Activated gamma-delta T cell treated with anti-CD3 and anti-CD28 coated beads, Interleukin-2, amount 50 U/mL, for 16 hours (primary cell): ENCODE results near the gene OR5A1.
"Not testable (repeated sequence)": the region's sequence is repeated elsewhere in the genome, so short reads cannot be mapped to it uniquely, and the experiment has no call there.

Source experiments
- DNase-seq: peaks from one replicate; pipeline ENCODE4 v3.0.0-alpha.2; 2020; ENCODE audit warnings: low read depth

Gene OR5A1

GRCh38 chr11:59436169-59436568 lies at the start of gene OR5A1:
Gene OR5A1 (plus strand): TSS chr11:59436469. CDS start chr11:59443169, 6,700 bp downstream.
- no peak for DNase-seq

DNA sequence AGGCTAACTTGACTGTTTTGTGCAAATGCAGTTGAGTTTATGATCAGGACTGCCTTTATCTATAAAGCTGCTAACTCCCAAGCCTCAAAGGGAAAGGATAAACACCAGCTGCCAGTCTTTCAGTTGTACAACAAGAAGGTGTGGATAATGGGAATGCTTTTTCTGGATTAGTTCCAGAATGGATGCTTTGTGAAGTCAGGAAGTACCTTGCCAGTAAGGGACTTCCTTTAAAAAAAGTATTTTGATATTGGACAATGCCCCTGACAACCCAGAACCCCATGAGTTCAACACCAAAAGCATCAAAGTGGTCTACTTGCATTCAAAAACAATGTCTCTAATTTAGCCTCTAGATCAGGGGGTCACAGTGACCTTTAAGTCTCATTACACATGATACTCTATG lies 42.1 kb upstream of the OR5A1 start:
- no peak for DNase-seq

GRCh38 chr11:59400461-59401261 lies 35.6 kb upstream of the OR5A1 start:
- DNase-seq: no peak

- DNase-seq: no peak
Measured at GRCh38 chr11:59401262-59401552, 35.1 kb upstream of the OR5A1 start.

- no peak for DNase-seq
Measured at GRCh38 chr11:59403546-59403945, 32.7 kb upstream of the OR5A1 start.

- DNase-seq: no peak
Measured at GRCh38 chr11:59413646-59414045, 22.6 kb upstream of the OR5A1 start.

GRCh38 chr11:59415111-59415510 lies 21.2 kb upstream of the OR5A1 start:
- no peak for DNase-seq

- no peak for DNase-seq
Measured at GRCh38 chr11:59416613-59417012, 19.7 kb upstream of the OR5A1 start.

DNA sequence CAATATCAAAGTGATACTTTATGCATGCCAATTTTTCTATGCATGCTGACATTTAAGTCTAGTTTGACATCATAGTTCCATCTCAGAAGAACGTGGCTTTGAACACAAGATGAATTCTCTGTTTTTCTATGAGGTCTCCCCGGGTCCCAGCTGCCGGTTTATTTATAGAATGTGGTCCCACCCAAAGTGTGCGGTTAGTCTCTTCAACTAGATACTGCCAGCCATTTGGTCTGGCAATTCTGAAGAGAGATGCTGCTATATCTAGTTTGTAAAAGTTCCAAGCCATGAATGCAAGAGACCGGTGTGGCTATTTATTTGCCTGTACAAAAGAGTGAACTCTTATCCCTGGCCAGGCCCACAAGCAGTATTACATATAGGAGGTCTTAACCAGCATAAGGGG lies 19.2 kb upstream of the OR5A1 start:
- DNase-seq: no peak

- DNase-seq: no peak
Measured at GRCh38 chr11:59418156-59418555, 18.1 kb upstream of the OR5A1 start.

GRCh38 chr11:59423835-59424234 lies 12.4 kb upstream of the OR5A1 start:
- DNase-seq: no peak

- DNase-seq: no peak
Measured at GRCh38 chr11:59425131-59425530, 11.1 kb upstream of the OR5A1 start.

GRCh38 chr11:59426361-59427067 lies 9.8 kb upstream of the OR5A1 start, which contains the start of gene OR5A2:
Gene OR5A2 (minus strand): TSS chr11:59426413. CDS start chr11:59422953, 3,460 bp downstream.
- DNase-seq: no peak

- DNase-seq: no peak
Measured at GRCh38 chr11:59427068-59427382, 9.2 kb upstream of the OR5A1 start.

DNA sequence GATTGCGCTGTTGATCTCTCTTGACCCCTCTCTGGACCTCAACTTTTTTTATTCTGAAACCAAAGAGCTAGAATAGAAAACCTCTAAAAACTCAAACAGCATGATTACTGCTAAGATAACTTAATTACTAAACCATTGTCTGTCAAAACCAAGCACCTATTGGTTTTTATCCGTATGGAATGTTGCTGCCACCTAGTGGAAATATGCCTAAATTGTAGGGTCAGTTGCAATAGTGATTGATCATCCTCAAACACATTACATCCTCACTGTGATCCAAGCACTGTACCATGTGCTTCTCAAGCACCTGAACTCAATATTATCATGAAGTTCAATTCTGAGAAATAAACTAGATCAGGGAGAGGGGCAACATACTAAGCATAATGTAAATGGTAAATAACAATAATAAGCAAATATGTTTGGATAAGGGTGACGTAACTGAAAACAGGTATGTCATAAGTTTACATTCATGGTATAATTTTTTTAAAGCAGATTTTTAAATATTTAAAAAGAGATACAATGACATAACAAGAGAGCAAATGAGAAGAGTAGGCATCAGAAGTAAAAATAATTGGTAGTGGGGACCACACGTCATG lies 6.2 kb upstream of the OR5A1 start:
- DNase-seq: peak; percentile 13

GRCh38 chr11:59437770-59438169 lies 1.5 kb downstream of the OR5A1 start:
- no peak for DNase-seq

DNA sequence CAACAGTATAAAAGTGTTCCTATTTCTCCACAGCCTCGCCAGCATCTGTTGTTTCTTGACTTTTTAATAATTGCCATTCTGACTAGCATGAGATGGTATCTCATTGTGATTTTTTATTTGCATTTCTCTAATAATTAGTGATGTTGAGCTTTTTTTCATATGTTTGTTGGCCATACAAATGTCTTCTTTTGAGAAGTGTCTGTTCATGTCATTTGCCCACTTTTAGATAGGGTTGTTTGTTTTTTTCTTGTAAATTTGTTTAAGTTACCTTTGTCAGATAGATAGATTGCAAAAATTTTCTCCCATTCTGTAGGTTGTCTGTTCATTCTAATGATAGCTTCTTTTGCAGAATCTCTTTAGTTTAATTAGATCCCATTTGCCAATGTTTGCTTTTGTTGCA lies 9.4 kb downstream of the OR5A1 start:
- DNase-seq: not testable (repeated sequence)

DNA sequence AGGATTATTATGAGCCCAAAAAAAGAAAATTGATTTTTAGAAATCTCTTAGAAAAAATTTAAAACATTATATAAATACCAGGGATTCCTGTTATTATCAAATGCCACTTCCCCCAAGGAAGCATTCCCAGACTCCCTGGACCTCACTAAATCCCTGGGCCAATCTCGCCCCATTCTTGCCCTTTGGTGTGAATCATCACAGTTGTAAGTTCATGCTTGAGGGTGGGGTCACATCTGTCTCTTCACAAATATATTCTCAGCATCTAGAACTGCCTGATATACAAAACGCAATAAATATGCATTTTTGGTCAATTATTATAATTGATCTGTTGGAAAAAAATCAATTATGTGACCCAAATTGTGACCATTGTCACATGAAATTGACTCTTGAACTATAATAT lies 12.2 kb downstream of the OR5A1 start:
- no peak for DNase-seq

DNA sequence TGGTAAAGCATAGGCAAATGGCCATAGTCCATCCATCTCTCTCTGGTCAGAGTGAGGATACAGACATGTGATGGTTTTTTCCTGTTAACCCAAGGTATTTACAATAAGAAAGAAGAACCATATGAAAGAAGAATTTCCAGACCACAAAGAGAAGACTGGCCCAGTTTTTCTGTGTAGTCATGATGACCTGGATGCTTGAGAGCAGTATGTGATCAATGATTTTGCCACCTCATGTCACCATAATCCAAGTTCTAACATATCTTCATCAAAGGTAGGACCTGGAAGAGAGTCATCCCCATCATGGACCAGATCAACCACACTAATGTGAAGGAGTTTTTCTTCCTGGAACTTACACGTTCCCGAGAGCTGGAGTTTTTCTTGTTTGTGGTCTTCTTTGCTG lies 20.4 kb downstream of the OR5A1 start, which contains the start of gene OR4D6:
TSS of gene OR4D6 (plus strand) at position 301 of the 400 bp plus-strand sequence. CDS start at position 301, 0 bp downstream.
- no peak for DNase-seq

GRCh38 chr11:59459916-59460315 lies 23.6 kb downstream of the OR5A1 start:
- no peak for DNase-seq

GRCh38 chr11:59463190-59463641 lies 26.9 kb downstream of the OR5A1 start:
- no peak for DNase-seq

GRCh38 chr11:59473015-59473414 lies 36.7 kb downstream of the OR5A1 start, which contains the start of gene OR4D10:
Gene OR4D10 (plus strand): TSS chr11:59473315. CDS start chr11:59477430, 4,115 bp downstream.
- no peak for DNase-seq

DNA sequence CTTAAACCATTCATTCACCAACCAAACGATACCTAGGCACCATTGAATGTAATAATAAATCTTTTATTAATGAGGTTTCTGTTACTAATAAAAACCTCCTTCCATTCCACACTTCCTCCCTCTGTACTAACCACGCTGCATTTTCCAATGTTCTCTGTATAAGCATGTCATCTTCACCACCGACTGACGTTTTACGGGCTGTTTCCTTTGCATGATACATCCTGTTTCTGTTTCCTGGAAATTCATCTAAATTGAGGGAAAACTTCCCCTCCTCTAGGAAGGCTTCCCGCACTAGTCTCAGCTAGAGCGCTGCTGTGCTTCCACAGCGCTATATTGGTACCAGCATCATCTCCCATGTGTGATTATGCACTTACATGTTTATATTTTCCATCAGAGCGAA lies 38.9 kb downstream of the OR5A1 start:
- no peak for DNase-seq
